Endothelial cell of umbilical vein (primary cell): ENCODE measurements around the gene P3H2. TPM values are rescaled to one million over a fixed set of nuclear protein-coding genes. Genes with fewer than 3 reads are reported as not detected.

Experiments
- BruUV-seq: library from RNA; stranded (reverse); fragments of 400-500 nt; replicated peaks from 2 replicates; lab custom pipeline; 2021; lab: Mats Ljungman, UMichigan
- CTCF ChIA-PET: fragments of 300-600, 350-600 bp; sonication (Branson Sonifier 250); formaldehyde crosslinking; loops from one replicate; lab custom pipeline; 2021; ENCODE audit warnings: antibody characterized with exemption, inconsistent platforms; lab: Charles Lee
- POLR2A ChIA-PET: fragments of 300-600, 350-600 bp; sonication (Branson Sonifier 250); formaldehyde crosslinking; loops from one replicate; lab custom pipeline; 2021; ENCODE audit warnings: antibody characterized with exemption, inconsistent platforms; lab: Charles Lee
- DNase-seq: peaks from one replicate; pipeline ENCODE4 v3.0.0-alpha.2; 2011; ENCODE audit warnings: low read depth, low spot score
- FAIRE-seq: peaks from 2 replicates; lab custom pipeline; 2011; peaks lifted over from hg19 to GRCh38; lab: Jason Lieb, UNC
- H2AFZ ChIP-seq: 2 replicates; pipeline ENCODE4 v1.6.0; 2012; ENCODE audit warnings: low read depth, low read length, control low read depth, inconsistent platforms
- H3K27ac ChIP-seq: 2 replicates; pipeline ENCODE4 v1.5.1; 2011; ENCODE audit warnings: low read depth, mild to moderate bottlenecking, control low read depth, low read length, moderate library complexity; ENCODE audit not compliant: insufficient read depth
- H3K27me3 ChIP-seq, 2 experiments: 2 replicates each; pipeline versions ENCODE4 v1.6.0 to v1.6.1; 2011; ENCODE audit warnings: low read length in 2 of 2, mixed read lengths in 1 of 2; ENCODE audit not compliant: control insufficient read depth in 2 of 2, insufficient read depth in 2 of 2
- H3K36me3 ChIP-seq, 2 experiments: 2 replicates in 1 of 2; 3 replicates in 1 of 2; pipeline ENCODE4 v1.5.1; 2011; ENCODE audit warnings: low read length in 2 of 2, mild to moderate bottlenecking in 1 of 2, moderate library complexity in 1 of 2; ENCODE audit not compliant: control insufficient read depth in 2 of 2, insufficient read depth in 2 of 2; ENCODE audit errors: extremely low read depth in 1 of 2
- H3K4me1 ChIP-seq: 3 replicates; pipeline ENCODE4 v1.5.1; 2011; ENCODE audit warnings: mild to moderate bottlenecking, low read length; ENCODE audit not compliant: control insufficient read depth, insufficient read depth; ENCODE audit errors: extremely low read depth
- H3K4me2 ChIP-seq: 2 replicates; pipeline ENCODE4 v1.6.1; 2011; ENCODE audit warnings: low read length, control low read depth, mixed read lengths; ENCODE audit not compliant: insufficient read depth
- H3K4me3 ChIP-seq, 3 experiments: fragments of 200-600 bp in 1 of 3; sonication (generic), shearing (Covaris generic) in 1 of 3; replicated peaks in 1 of 3; 2 replicates each; pipeline ENCODE4 v1.5.1; 2011 to 2016; ENCODE audit warnings: control low read depth in 3 of 3, low read length in 3 of 3, mild to moderate bottlenecking in 2 of 3, inconsistent platforms in 1 of 3, low read depth in 1 of 3, moderate library complexity in 1 of 3; ENCODE audit not compliant: insufficient read depth in 1 of 3
- H3K79me2 ChIP-seq: 2 replicates; pipeline ENCODE4 v1.6.0; 2012; ENCODE audit warnings: low read length, inconsistent platforms; ENCODE audit not compliant: control insufficient read depth, insufficient read depth
- H3K9ac ChIP-seq: replicated peaks from 2 replicates; pipeline ENCODE3; 2011; ENCODE audit warnings: low read length, control low read depth; ENCODE audit not compliant: insufficient read depth; ENCODE audit errors: extremely low read depth
- H3K9me1 ChIP-seq: replicated peaks from 3 replicates; pipeline ENCODE4 v1.6.0; 2011; ENCODE audit warnings: mild to moderate bottlenecking, low read length; ENCODE audit not compliant: control insufficient read depth, insufficient read depth; ENCODE audit errors: extremely low read depth
- H3K9me3 ChIP-seq: replicated peaks from 2 replicates; pipeline ENCODE4 v1.5.1; 2012; ENCODE audit warnings: low read length, inconsistent platforms; ENCODE audit not compliant: control insufficient read depth, insufficient read depth
- H4K20me1 ChIP-seq: replicated peaks from 2 replicates; pipeline ENCODE3; 2011; ENCODE audit warnings: mild to moderate bottlenecking, low read length; ENCODE audit not compliant: control insufficient read depth, insufficient read depth; ENCODE audit errors: extremely low read depth
- EZH2 ChIP-seq: IDR thresholded peaks from 2 replicates; pipeline ENCODE4 v1.6.1; 2012; ENCODE audit warnings: borderline replicate concordance, low read depth, mild to moderate bottlenecking, moderate library complexity, low read length, inconsistent platforms; ENCODE audit not compliant: severe bottlenecking
- FOS ChIP-seq: IDR thresholded peaks from 2 replicates; pipeline ENCODE4 v1.6.1; 2011; ENCODE audit warnings: mild to moderate bottlenecking, low read length, moderate library complexity, borderline replicate concordance; ENCODE audit not compliant: insufficient read depth
- GATA2 ChIP-seq: IDR thresholded peaks from 2 replicates; pipeline ENCODE4 v1.7.0; 2011; ENCODE audit warnings: low read depth, mild to moderate bottlenecking, moderate library complexity, mixed read lengths, low read length; ENCODE audit not compliant: insufficient read length, insufficient read depth
- JUN ChIP-seq: IDR thresholded peaks from 2 replicates; pipeline ENCODE4 v1.6.1; 2011; ENCODE audit warnings: borderline replicate concordance, low read depth; ENCODE audit not compliant: insufficient read length, insufficient read depth
- MYC ChIP-seq: IDR thresholded peaks from one replicate; pipeline ENCODE4 v1.6.1; 2011; ENCODE audit warnings: mild to moderate bottlenecking, low read depth, low read length
- POLR2A ChIP-seq: IDR thresholded peaks from 2 replicates; pipeline ENCODE4 v1.6.1; 2012; ENCODE audit warnings: low read depth, mild to moderate bottlenecking, control low read depth, low read length
- POLR2AphosphoS5 ChIP-seq: IDR thresholded peaks from 2 replicates; pipeline ENCODE4 v1.6.1; 2012; ENCODE audit warnings: low read depth, mild to moderate bottlenecking, control low read depth, low read length, moderate library complexity; ENCODE audit not compliant: insufficient read depth
- dilution Hi-C: fragments of 300-500 bp; cut with MboI; formaldehyde crosslinking; loops from one replicate; pipeline ENCODE4 v1.15.0; 2019; ENCODE audit warnings: low sequenced_read_pairs; ENCODE audit not compliant: extremely low pct_ligation_motif_present
- intact Hi-C: fragments of 100-400 bp; cut with micrococcal nuclease; formaldehyde crosslinking; loops from one replicate; pipeline ENCODE4 v1.10.0; 2022
- polyA plus RNA-seq, 4 experiments: library from polyadenylated mRNA; depleted of rRNA in 3 of 4; stranded (reverse) in 3 of 4; unstranded in 1 of 4; fragments of >200 nt; gene quantifications; 2 replicates each; pipeline versions ENCODE4 v1.2.1 to v1.2.3, GENCODE V29; 2011 to 2012; ENCODE audit warnings: missing spikeins in 1 of 4
- total RNA-seq: library from RNA; stranded (reverse); gene quantifications from 2 replicates; pipeline ENCODE4 v1.2.3, GENCODE V29; 2021
- TF ChIP-seq, protein P1 (sequence below): IDR thresholded peaks from 2 replicates; pipeline ENCODE4 v1.6.1; 2011; ENCODE audit not compliant: insufficient read depth, insufficient read length
- TF ChIP-seq, protein P2 (sequence below), 2 donors: IDR thresholded peaks; 1 replicate in 1 of 2; 2 replicates in 1 of 2; pipeline ENCODE4 v1.5.1; 2011; ENCODE audit warnings: low read length in 2 of 2, mild to moderate bottlenecking in 2 of 2, moderate library complexity in 2 of 2, control low read depth in 1 of 2, inconsistent platforms in 1 of 2, low read depth in 1 of 2; ENCODE audit not compliant: insufficient read depth in 1 of 2; ENCODE audit errors: extremely low read depth in 1 of 2

P3H2 gene
- total and polyA plus RNA-seq, 2 donors (not counting 3 experiments of a cell fraction or from before 2014, with no cell fraction given) = 6.6 to 6.8 TPM

DNA sequence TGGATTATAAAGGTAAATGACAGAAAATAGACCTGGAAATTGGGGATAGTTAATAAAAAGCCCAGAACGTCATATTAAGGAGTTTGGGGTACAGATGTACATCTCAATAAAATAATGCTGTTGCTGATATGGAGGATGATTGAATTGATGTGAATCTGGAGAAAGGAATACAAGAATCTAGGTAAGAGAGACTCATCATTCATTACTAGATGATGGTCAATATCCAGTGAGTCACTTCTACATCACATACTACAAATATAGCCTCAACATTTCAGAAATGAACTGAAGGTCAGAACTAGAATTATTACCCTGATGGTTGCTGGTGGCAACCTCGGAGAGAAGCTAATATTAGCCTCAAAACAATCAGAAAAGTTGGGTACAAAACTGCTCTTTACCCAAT lies 37.6 kb upstream of the P3H2 start:
- Histone ChIP-seq H3K4me3 (no peak overlapping the region), H4K20me1 (no peaks in the 10 kb centered on the region), H3K9me1 (no peaks in the 10 kb centered on the region), H3K36me3 (no peaks in the 10 kb centered on the region), H3K4me1 (no peaks in the 10 kb centered on the region), H3K9me3 (no peaks in the 10 kb centered on the region), H3K27me3 (peaks cover 3 to 5% of the 10 kb centered on the region in 2 experiments), H3K4me2 (no peak overlapping the region), H3K9ac (no peak overlapping the region), H2AFZ (no peak overlapping the region), H3K79me2 (no peaks in the 10 kb centered on the region), H3K27ac (no peak overlapping the region)
- TF ChIP-seq MYC = no peak
- TF ChIP-seq POLR2AphosphoS5 = no peak
- no peak for TF ChIP-seq GATA2
- TF ChIP-seq, protein P1, sequence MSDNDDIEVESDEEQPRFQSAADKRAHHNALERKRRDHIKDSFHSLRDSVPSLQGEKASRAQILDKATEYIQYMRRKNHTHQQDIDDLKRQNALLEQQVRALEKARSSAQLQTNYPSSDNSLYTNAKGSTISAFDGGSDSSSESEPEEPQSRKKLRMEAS = no peak
- no peak for TF ChIP-seq JUN
- POLR2A ChIA-PET = no interaction called here
- dilution Hi-C loops (no loop called here), intact Hi-C loops (no loop called here)
- no TSS peak for BruUV-seq
- FAIRE-seq (no peak), DNase-seq (no peak)
- CTCF ChIA-PET = no interaction called here

GRCh38 chr3:190155752-190156151 lies 35.1 kb upstream of the P3H2 start:
- ChIA-PET POLR2A (no interaction called here), CTCF (interaction anchor here (1.4 kb wide), 1 partner anchor 20 kb away, joined by 3 read pairs; no protein-coding TSS in a partner anchor)
- peaks cover 3 to 5% of the 10 kb centered on the region in 2 experiments for H3K27me3 ChIP-seq
- dilution Hi-C loops = no loop called here
- BruUV-seq = no TSS peak
- no peak overlapping the region for H3K4me2 ChIP-seq
- H3K9me3 ChIP-seq = no peaks in the 10 kb centered on the region
- H3K79me2 ChIP-seq = no peaks in the 10 kb centered on the region
- TF ChIP-seq POLR2A (no peak), JUN (no peak), FOS (no peak), MYC (no peak), POLR2AphosphoS5 (no peak), EZH2 (no peak), GATA2 (no peak)
- TF ChIP-seq, protein P2, sequence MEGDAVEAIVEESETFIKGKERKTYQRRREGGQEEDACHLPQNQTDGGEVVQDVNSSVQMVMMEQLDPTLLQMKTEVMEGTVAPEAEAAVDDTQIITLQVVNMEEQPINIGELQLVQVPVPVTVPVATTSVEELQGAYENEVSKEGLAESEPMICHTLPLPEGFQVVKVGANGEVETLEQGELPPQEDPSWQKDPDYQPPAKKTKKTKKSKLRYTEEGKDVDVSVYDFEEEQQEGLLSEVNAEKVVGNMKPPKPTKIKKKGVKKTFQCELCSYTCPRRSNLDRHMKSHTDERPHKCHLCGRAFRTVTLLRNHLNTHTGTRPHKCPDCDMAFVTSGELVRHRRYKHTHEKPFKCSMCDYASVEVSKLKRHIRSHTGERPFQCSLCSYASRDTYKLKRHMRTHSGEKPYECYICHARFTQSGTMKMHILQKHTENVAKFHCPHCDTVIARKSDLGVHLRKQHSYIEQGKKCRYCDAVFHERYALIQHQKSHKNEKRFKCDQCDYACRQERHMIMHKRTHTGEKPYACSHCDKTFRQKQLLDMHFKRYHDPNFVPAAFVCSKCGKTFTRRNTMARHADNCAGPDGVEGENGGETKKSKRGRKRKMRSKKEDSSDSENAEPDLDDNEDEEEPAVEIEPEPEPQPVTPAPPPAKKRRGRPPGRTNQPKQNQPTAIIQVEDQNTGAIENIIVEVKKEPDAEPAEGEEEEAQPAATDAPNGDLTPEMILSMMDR (IDR thresholded peaks at IDR 0.05; ENCODE audit: extremely low read depth in 1 of 2, insufficient read depth in 1 of 2, low read depth in 1 of 2, low read length in 2 of 2) = no peak
- TF ChIP-seq, protein P1 = no peak
- H3K27ac ChIP-seq = no peak overlapping the region
- H3K9ac ChIP-seq = no peak overlapping the region
- H3K4me1 ChIP-seq = no peaks in the 10 kb centered on the region
- H2AFZ ChIP-seq = no peak overlapping the region
- H3K4me3 ChIP-seq = no peak overlapping the region
- DNase-seq = no peak
- intact Hi-C loops = no loop called here
- no peak for FAIRE-seq
- H3K36me3 ChIP-seq = no peaks in the 10 kb centered on the region
- no peaks in the 10 kb centered on the region for H4K20me1 ChIP-seq
- H3K9me1 ChIP-seq = no peaks in the 10 kb centered on the region
